Measurements from ENCODE around the gene CDIP1.
A peak's percentile ranks its signal among the peaks of the same experiment; 100 is the strongest.

CDIP1 gene

DNA sequence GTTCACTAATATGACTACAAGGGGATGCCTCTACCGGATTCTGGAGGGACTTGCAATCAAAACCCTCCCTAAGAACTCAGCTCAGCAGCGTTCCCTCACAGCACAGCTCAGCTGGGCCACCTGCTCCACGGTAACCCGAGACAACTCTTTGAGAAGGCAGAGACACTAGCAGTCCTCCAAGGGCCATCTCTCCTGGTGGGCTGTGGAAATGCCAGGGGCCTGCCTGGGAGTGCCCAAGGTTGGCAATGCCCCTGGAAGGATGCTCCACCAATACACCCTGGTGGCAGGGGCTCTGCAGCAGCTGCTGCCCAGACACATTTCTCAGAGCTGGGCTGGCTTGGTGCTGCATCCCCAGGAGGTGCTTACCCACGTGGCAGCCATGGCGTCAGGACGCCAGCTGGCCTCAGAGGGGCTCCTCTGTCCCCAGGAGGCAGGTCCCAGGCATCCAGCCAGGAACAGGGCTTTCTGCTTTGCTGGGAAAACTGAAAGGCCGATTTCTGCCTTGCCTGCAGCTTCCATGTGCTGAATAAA is 16.5 kb downstream of the CDIP1 start:
- H3K9ac ChIP-seq (ENCODE audit: low read depth, low read length, poor library complexity, severe bottlenecking), result peak overlapping the region; percentile 36
- no peaks in the 10 kb centered on the region for H3K9me3 ChIP-seq (ENCODE audit: insufficient read depth, low read depth, low read length)
- H3K4me3 ChIP-seq (ENCODE audit: low read length, poor library complexity, severe bottlenecking), result no peak overlapping the region
- no peaks in the 10 kb centered on the region for H3K36me3 ChIP-seq (ENCODE audit: insufficient read depth, low read length)
- H3K4me1 ChIP-seq (ENCODE audit: insufficient read depth, low read length, poor library complexity, severe bottlenecking), result peaks cover 6% of the 10 kb centered on the region
- H3F3A ChIP-seq (ENCODE audit: low read depth), result no peaks in the 10 kb centered on the region
- TF ChIP-seq EZH2phosphoT487 (IDR thresholded peaks at IDR 0.05; ENCODE audit: borderline replicate concordance), result no peak
- TF ChIP-seq, protein P1, sequence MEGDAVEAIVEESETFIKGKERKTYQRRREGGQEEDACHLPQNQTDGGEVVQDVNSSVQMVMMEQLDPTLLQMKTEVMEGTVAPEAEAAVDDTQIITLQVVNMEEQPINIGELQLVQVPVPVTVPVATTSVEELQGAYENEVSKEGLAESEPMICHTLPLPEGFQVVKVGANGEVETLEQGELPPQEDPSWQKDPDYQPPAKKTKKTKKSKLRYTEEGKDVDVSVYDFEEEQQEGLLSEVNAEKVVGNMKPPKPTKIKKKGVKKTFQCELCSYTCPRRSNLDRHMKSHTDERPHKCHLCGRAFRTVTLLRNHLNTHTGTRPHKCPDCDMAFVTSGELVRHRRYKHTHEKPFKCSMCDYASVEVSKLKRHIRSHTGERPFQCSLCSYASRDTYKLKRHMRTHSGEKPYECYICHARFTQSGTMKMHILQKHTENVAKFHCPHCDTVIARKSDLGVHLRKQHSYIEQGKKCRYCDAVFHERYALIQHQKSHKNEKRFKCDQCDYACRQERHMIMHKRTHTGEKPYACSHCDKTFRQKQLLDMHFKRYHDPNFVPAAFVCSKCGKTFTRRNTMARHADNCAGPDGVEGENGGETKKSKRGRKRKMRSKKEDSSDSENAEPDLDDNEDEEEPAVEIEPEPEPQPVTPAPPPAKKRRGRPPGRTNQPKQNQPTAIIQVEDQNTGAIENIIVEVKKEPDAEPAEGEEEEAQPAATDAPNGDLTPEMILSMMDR (conservative IDR thresholded peaks at IDR 0.05; ENCODE audit: low read length), result no peak
- H3K79me2 ChIP-seq (ENCODE audit: insufficient read depth, low read length), result peaks cover 2% of the 10 kb centered on the region; the same call in 1 of the 2 replicates
- no peaks in the 10 kb centered on the region for H4K20me1 ChIP-seq (ENCODE audit: insufficient read depth, low read length, poor library complexity, severe bottlenecking)
- H3K9me2 ChIP-seq (replicated peaks; ENCODE audit: low read depth, low read length), result no peaks in the 10 kb centered on the region
- no peak overlapping the region for H3K4me2 ChIP-seq (ENCODE audit: low read depth, low read length, poor library complexity, severe bottlenecking)
- H3K27me3 ChIP-seq (ENCODE audit: insufficient read depth, low read length, poor library complexity, severe bottlenecking), result no peaks in the 10 kb centered on the region
- no peak overlapping the region for H2AFZ ChIP-seq (ENCODE audit: low read length)

DNA sequence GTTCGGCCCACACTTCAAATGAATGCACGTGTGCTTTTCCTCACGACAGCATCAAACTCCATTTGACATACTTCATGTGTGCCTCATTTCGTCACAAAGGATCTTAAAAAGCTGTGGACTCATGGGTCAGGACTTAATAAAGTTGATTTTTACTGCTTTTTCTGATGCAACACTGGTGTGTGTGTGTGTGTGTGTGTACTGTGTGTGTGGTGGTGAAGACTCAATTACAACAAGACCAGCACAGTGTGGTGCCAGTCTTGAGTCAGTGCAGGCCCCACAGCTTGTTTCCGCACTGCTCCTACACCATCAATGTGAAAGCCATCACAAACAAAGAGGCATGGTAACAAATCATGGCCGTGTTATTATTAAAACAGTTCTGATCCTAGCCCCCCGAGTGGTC is 17.7 kb downstream of the CDIP1 start:
- no peaks in the 10 kb centered on the region for H3K27me3 ChIP-seq (ENCODE audit: insufficient read depth, low read length, poor library complexity, severe bottlenecking)
- peaks cover 10% of the 10 kb centered on the region; the same call in 1 of the 2 replicates for H3K79me2 ChIP-seq (ENCODE audit: insufficient read depth, low read length)
- H2AFZ ChIP-seq (ENCODE audit: low read length), result no peak overlapping the region
- H3K4me1 ChIP-seq (ENCODE audit: insufficient read depth, low read length, poor library complexity, severe bottlenecking), result peaks cover 11% of the 10 kb centered on the region
- no peaks in the 10 kb centered on the region for H3F3A ChIP-seq (ENCODE audit: low read depth)
- H3K9me2 ChIP-seq (replicated peaks; ENCODE audit: low read depth, low read length), result no peaks in the 10 kb centered on the region
- no peaks in the 10 kb centered on the region for H4K20me1 ChIP-seq (ENCODE audit: insufficient read depth, low read length, poor library complexity, severe bottlenecking)
- H3K4me3 ChIP-seq (ENCODE audit: low read length, poor library complexity, severe bottlenecking), result no peak overlapping the region
- TF ChIP-seq, protein P1 (conservative IDR thresholded peaks at IDR 0.05; ENCODE audit: low read length), result no peak
- TF ChIP-seq EZH2phosphoT487 (IDR thresholded peaks at IDR 0.05; ENCODE audit: borderline replicate concordance), result no peak
- no peak overlapping the region for H3K4me2 ChIP-seq (ENCODE audit: low read depth, low read length, poor library complexity, severe bottlenecking)
- H3K9ac ChIP-seq (ENCODE audit: low read depth, low read length, poor library complexity, severe bottlenecking), result no peak overlapping the region
- no peaks in the 10 kb centered on the region for H3K36me3 ChIP-seq (ENCODE audit: insufficient read depth, low read length)
- H3K9me3 ChIP-seq (ENCODE audit: insufficient read depth, low read depth, low read length), result no peaks in the 10 kb centered on the region

GRCh38 chr16:4519274-4520058 is 19.1 kb downstream of the CDIP1 start:
- no peak overlapping the region for H3K4me2 ChIP-seq (ENCODE audit: low read depth, low read length, poor library complexity, severe bottlenecking)
- no peaks in the 10 kb centered on the region for H3F3A ChIP-seq (ENCODE audit: low read depth)
- TF ChIP-seq, protein P1 (conservative IDR thresholded peaks at IDR 0.05; ENCODE audit: low read length), result no peak
- TF ChIP-seq EZH2phosphoT487 (IDR thresholded peaks at IDR 0.05; ENCODE audit: borderline replicate concordance), result no peak
- H3K27me3 ChIP-seq (ENCODE audit: insufficient read depth, low read length, poor library complexity, severe bottlenecking), result no peaks in the 10 kb centered on the region
- peaks cover 10% of the 10 kb centered on the region; the same call in 1 of the 2 replicates for H3K79me2 ChIP-seq (ENCODE audit: insufficient read depth, low read length)
- H4K20me1 ChIP-seq (ENCODE audit: insufficient read depth, low read length, poor library complexity, severe bottlenecking), result no peaks in the 10 kb centered on the region
- no peak overlapping the region for H2AFZ ChIP-seq (ENCODE audit: low read length)
- H3K9ac ChIP-seq (ENCODE audit: low read depth, low read length, poor library complexity, severe bottlenecking), result no peak overlapping the region
- H3K4me3 ChIP-seq (ENCODE audit: low read length, poor library complexity, severe bottlenecking), result no peak overlapping the region
- H3K4me1 ChIP-seq (ENCODE audit: insufficient read depth, low read length, poor library complexity, severe bottlenecking), result peaks cover 25% of the 10 kb centered on the region
- H3K9me2 ChIP-seq (replicated peaks; ENCODE audit: low read depth, low read length), result no peaks in the 10 kb centered on the region
- H3K36me3 ChIP-seq (ENCODE audit: insufficient read depth, low read length), result no peaks in the 10 kb centered on the region
- no peaks in the 10 kb centered on the region for H3K9me3 ChIP-seq (ENCODE audit: insufficient read depth, low read depth, low read length)
